ENCODE data around the gene NACC2.

- TF ChIP-seq CTCF (IDR thresholded peaks at IDR 0.05; ENCODE audit: insufficient read depth, low read depth, low read length) (no peak), EZH2 (IDR thresholded peaks at IDR 0.05; ENCODE audit: insufficient read depth, low read length) (no peak)
These were observed 19.8 kb downstream of the NACC2 start for GRCh38 chr9:136075134-136075841.

All from astrocyte (in vitro differentiated cells and primary cell).